ENCODE results near the gene ROBO2.
"Not testable (repeated sequence)": the region's sequence is repeated elsewhere in the genome, so short reads cannot be mapped to it uniquely, and the experiment has no call there.

Gene ROBO2

DNA sequence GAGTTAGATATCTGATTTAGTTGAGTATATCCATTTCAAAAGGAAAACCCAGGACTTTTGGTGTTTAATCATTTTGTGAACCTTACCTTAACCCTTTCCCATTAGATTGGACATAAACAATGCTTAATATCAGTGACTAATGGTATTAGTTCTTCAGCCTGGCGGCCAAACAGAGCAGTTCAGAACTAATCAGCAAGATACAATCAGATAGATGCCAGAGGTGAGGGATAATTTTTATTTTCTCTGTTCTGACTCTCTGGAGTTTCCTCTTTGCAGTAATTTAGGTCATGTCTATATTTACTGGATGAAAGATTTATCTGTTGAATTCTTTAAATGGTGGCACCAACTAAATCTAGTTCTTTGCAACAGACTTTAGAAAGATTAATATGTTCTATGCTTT, 337.8 kb downstream of the ROBO2 start:
- no peak for DNase-seq (ENCODE audit: extremely low read depth, low read depth)
- TF ChIP-seq, protein P1, sequence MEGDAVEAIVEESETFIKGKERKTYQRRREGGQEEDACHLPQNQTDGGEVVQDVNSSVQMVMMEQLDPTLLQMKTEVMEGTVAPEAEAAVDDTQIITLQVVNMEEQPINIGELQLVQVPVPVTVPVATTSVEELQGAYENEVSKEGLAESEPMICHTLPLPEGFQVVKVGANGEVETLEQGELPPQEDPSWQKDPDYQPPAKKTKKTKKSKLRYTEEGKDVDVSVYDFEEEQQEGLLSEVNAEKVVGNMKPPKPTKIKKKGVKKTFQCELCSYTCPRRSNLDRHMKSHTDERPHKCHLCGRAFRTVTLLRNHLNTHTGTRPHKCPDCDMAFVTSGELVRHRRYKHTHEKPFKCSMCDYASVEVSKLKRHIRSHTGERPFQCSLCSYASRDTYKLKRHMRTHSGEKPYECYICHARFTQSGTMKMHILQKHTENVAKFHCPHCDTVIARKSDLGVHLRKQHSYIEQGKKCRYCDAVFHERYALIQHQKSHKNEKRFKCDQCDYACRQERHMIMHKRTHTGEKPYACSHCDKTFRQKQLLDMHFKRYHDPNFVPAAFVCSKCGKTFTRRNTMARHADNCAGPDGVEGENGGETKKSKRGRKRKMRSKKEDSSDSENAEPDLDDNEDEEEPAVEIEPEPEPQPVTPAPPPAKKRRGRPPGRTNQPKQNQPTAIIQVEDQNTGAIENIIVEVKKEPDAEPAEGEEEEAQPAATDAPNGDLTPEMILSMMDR (IDR thresholded peaks at IDR 0.05; ENCODE audit: low read depth, low read length): no peak

DNA sequence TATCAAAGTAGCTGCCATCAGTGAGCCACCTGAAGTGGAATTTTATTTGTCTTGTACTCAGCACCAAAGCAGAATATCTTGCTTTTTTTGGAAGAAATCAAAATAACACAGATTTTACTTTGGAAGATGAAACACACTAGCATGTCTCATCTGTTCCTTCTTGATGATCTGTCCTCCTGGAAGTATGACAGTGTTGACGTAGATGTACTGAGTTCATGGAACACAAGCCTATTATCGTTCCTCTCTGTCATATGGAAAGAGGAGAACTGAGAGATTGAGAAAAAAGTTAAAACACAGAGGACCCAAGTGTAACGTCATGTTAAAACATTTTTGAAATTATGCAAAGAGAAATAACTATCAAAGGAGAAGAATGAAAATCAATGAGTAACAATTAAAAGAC, 340.2 kb downstream of the ROBO2 start:
- no peak for DNase-seq (ENCODE audit: extremely low read depth, low read depth)
- TF ChIP-seq, protein P1 (IDR thresholded peaks at IDR 0.05; ENCODE audit: low read depth, low read length): no peak

DNA sequence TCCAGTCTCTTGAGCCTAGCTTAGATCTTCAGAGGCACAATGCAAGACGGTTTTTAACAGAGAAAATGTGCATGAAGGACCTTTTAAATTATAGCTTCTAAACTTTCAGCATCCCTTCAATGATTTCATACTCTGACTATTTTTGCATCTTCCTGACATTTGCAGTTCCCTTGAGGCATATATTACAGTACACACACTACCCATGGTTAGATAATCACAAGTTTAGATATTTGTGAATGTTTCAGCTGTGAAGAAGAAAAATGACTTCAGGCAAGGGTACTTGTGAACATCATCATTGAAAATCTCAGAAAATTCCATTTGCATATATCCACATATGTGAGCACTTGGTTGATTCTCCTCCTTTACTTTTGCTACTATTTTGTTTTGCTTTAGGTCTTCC, 341.5 kb downstream of the ROBO2 start:
- DNase-seq (ENCODE audit: extremely low read depth, low read depth): no peak
- TF ChIP-seq, protein P1 (IDR thresholded peaks at IDR 0.05; ENCODE audit: low read depth, low read length): no peak

DNA sequence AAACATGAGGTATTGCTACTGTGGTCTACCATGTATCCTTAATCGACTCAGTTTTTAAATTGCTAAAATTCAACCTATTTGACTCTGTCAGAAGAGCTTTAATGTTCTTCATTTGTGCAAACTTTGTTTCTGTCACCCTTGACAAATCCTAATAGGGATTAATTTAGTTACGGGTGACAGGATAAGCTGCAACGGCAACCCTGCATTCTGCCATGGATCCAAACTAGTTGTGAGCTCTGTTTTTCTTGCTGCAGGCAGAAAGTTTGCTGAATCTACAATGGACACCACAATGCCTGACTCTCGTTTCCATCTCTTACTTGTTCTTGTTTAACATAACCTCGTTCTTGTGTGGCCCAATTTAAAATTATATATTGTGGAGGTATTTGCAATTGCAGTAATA, 352.3 kb downstream of the ROBO2 start:
- TF ChIP-seq, protein P1 (IDR thresholded peaks at IDR 0.05; ENCODE audit: low read depth, low read length): no peak
- DNase-seq (ENCODE audit: extremely low read depth, low read depth): no peak

DNA sequence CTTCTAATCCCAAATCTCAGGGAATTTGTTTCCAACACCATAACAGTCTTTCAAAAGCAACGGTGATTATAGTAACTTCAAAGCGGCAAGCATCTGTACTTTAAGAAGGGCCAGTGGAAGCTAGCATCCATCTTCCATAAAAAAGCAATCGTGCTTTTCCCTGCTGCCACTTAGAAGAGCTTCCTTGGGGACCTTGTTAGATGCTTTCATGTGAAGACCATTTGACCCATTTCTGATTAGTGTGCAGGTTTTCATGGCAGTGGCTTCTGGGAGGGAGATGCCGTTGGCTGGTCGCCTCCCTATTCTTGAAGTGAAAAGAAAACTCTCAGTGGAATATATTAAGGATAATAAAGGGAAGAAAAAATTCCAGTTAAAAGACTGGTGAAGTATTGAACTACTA, 354.1 kb downstream of the ROBO2 start:
- DNase-seq (ENCODE audit: extremely low read depth, low read depth): no peak
- TF ChIP-seq, protein P1 (IDR thresholded peaks at IDR 0.05; ENCODE audit: low read depth, low read length): no peak

DNA sequence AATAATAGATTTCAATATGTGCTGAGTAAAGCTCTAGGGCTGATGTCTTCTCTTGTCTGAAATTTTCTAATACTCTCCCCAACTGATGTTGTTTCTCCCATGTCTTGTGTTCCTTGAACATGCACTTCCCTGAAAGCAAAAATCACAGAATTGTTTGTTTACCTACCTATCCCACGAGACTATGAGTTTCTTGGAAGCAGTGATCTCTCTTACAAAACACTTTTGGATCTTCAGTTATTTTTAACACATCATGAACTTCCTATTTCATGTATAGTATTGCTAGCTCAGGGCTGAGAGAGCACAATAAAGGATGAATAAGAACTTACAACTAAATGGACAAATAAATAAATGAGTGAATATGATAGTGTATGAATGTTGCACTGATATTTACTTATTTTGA, 365.0 kb downstream of the ROBO2 start:
- TF ChIP-seq, protein P1 (IDR thresholded peaks at IDR 0.05; ENCODE audit: low read depth, low read length): no peak
- DNase-seq (ENCODE audit: extremely low read depth, low read depth): no peak

DNA sequence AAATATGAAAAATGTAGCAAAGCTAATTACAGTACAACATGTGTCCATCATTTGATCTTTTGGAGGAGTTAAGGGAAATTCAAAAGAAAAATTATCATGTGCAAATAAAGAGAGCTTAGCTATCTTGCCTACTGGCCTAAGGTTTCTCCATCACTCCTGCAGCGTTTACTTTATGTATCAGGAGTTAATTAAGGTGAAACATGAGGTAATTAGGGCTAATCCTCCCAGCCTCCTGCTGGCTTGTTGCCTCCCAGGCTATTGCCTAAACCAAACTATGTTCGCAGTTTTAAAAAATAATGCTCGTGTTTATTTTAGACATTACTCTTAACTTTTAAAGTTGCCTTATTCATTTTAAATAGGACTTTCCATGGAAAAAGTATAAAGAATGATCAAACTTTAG, 367.5 kb downstream of the ROBO2 start:
- DNase-seq (ENCODE audit: extremely low read depth, low read depth): peak; percentile 39

DNA sequence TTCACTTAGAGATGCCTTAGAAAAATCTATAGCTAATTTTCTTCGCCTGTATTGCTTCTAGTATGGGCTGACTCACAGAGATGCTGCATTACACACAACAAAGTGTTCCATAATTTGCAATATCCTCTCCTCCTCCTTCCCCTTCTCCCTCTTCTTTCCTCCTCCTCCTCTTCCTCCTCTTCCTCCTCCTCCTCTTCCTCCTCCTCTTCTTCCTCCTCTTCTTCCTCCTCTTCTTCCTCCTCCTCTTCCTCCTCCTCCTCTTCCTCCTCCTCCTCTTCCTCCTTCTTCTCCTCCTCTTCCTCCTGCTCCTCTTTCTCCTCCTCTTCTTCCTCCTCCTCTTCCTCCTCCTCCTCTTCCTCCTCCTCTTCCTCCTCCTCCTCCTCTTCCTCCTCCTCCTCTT, 370.4 kb downstream of the ROBO2 start:
- not testable (repeated sequence) for DNase-seq (ENCODE audit: extremely low read depth, low read depth)

More for the DNA sequence above, 367.5 kb downstream of the ROBO2 start:
- TF ChIP-seq, protein P1 (IDR thresholded peaks at IDR 0.05; ENCODE audit: low read depth, low read length): no peak

Data from AG09319 (cell line).